Naive B cell (primary cell): ENCODE measurements around the gene CDADC1. TPM values are rescaled to one million over a fixed set of nuclear protein-coding genes. Genes with fewer than 3 reads are reported as not detected.
A peak's percentile ranks its signal among the peaks of the same experiment; 100 is the strongest.

ENCODE experiments used
- ATAC-seq, 2 donors: fragments of 150-1000 bp; cut with Tn5 transposase; 2 replicates each; pipeline ENCODE4 v1.10.0; 2021; ENCODE audit warnings: low read depth in 2 of 2, mild to moderate bottlenecking in 2 of 2, moderate library complexity in 2 of 2
- DNase-seq: peaks from one replicate; pipeline ENCODE4 v3.0.0; 2022
- H3K27ac Mint-ChIP-seq, 6 donors: one replicate each; pipeline ENCODE4 v1.8.0; 2020 to 2022; ENCODE audit warnings: mild to moderate bottlenecking in 6 of 6, mixed read lengths in 6 of 6, moderate library complexity in 5 of 6, inconsistent platforms in 2 of 6
- H3K27me3 Mint-ChIP-seq, 3 donors: one replicate each; pipeline ENCODE4 v1.8.0; 2021 to 2022; ENCODE audit warnings: mixed read lengths in 3 of 3, mild to moderate bottlenecking in 1 of 3
- H3K36me3 Mint-ChIP-seq, 2 donors: one replicate each; pipeline ENCODE4 v1.8.0; 2020 to 2022; ENCODE audit warnings: mixed read lengths in 2 of 2, inconsistent platforms in 1 of 2, mild to moderate bottlenecking in 1 of 2
- H3K4me1 Mint-ChIP-seq, 3 donors: one replicate each; pipeline ENCODE4 v1.8.0; 2020 to 2022; ENCODE audit warnings: mixed read lengths in 3 of 3, inconsistent platforms in 1 of 3, mild to moderate bottlenecking in 1 of 3, moderate library complexity in 1 of 3
- H3K4me3 Mint-ChIP-seq, 8 donors: one replicate each; pipeline ENCODE4 v1.8.0; 2020 to 2022; ENCODE audit warnings: mild to moderate bottlenecking in 8 of 8, mixed read lengths in 8 of 8, moderate library complexity in 8 of 8, inconsistent platforms in 2 of 8
- H3K9me3 Mint-ChIP-seq, 7 donors: one replicate each; pipeline ENCODE4 v1.8.0; 2020 to 2022; ENCODE audit warnings: mixed read lengths in 7 of 7, mild to moderate bottlenecking in 5 of 7, inconsistent platforms in 2 of 7, moderate library complexity in 1 of 7
- polyA plus RNA-seq, 6 donors: library from polyadenylated mRNA; unstranded; fragments of 300-500 nt; fragmentation: Illumina TruSeq; gene quantifications; one replicate each; pipeline ENCODE4 v1.2.3, GENCODE V29; 2021; ENCODE audit warnings: low read depth in 6 of 6

CDADC1 gene
- polyA plus RNA-seq, 6 donors from 2014 or later: 1.8 to 8.0 (median 6.0) TPM

DNA sequence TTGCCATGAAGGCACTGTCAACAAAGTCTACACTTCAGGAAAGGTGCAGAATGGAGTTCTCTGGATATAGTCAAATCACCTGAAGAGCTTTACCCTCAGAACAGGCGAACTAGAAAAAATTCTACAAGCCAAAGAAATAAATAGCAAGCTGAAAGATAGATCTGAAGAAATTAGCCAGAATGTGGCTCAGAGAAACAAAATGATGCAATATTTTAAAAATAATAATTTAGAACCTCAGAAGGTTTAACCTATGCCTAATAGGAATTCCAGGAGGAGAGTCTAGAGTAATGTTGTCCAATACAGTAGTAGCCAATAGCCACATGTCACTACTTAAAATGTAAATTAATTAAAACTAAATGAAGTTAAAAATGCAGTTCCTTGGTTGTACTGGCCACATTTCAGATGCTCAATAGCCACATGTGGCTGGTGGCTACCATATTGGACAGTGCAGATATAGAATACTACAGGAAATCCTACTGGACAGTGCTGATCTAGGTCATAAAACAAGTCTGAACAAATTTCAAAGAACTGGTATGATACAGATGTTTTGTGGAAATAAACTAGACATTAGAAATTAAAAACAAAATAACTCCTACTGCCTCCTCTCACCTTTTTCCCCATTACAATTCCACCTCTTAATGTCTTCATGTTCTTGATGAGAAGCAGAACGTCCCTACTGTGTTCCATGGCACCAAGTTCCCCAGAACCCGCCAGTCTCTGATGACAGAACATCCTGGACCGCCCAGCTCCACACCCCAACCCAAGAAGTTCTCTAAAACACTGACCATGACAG lies 679 bp upstream of the CDADC1 start:
- Mint-ChIP-seq H3K27me3 (peaks cover 0 to 7% (median 7%) of the 10 kb centered on the region in 3 donors), H3K27ac (peak overlapping the region; percentile 94 to 99 (median 98)), H3K4me1 (peaks cover 17 to 27% (median 21%) of the 10 kb centered on the region in 3 donors), H3K36me3 (no peaks in the 10 kb centered on the region), H3K9me3 (peaks cover 0 to 3% (median 0%) of the 10 kb centered on the region in 7 donors), H3K4me3 (peak overlapping the region; percentile 97 to 100 (median 98))
- DNase-seq (no peak), ATAC-seq (peak; percentile 25 to 26)

DNA sequence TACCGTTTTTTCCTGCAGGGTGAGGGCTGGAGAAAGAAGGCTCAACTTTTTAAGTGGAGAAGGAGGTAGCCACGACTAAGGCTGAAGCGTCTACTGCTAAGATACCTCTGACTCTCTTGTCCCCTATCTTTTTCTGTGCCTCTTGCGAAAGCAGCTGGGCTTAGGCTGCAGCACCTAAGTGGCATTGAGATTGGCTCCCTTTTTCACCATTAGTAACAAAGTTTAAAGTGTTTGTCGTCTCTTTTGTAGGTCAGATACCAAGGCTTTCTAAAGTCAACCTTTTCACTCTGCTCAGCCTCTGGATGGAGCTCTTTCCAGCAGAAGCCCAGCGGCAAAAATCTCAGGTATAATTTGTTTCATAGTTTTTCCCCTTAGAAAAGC lies 887 bp downstream of the CDADC1 start:
- Mint-ChIP-seq H3K27me3 (peaks cover 0 to 7% (median 4%) of the 10 kb centered on the region in 3 donors), H3K36me3 (peaks cover 0 to 3% of the 10 kb centered on the region in 2 donors), H3K27ac (peak overlapping the region; percentile 94 to 99 (median 98)), H3K9me3 (no peaks in the 10 kb centered on the region), H3K4me3 (peak overlapping the region; percentile 97 to 100 (median 98)), H3K4me1 (peaks cover 17 to 30% (median 21%) of the 10 kb centered on the region in 3 donors)
- DNase-seq (peak; percentile 17), ATAC-seq (peak in 1 of 2 donors; percentile 1)

DNA sequence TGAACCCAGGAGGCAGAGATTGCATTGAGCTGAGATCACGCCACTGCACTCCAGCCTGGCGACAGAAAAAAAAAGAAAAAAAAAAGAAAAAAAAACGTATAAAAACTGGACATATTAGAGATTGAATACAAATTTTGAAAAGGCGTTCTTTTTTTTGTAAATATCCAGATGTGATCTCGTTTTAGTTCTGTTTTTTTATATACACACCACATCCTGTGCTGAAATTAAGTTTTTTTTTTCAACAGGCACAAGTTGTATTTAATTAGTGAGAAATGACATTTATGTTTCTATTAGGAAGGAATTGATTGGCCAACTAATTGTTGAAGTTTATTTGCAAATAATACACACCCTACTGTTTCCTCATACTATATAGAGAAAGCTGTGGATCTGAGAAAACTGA lies 3.6 kb downstream of the CDADC1 start:
- H3K9me3 Mint-ChIP-seq: no peaks in the 10 kb centered on the region
- H3K27ac Mint-ChIP-seq: no peak overlapping the region
- DNase-seq: no peak
- H3K4me1 Mint-ChIP-seq: peaks cover 17 to 35% (median 21%) of the 10 kb centered on the region in 3 donors
- H3K4me3 Mint-ChIP-seq: no peak overlapping the region
- no peaks in the 10 kb centered on the region for H3K27me3 Mint-ChIP-seq
- no peak for ATAC-seq
- peaks cover 0 to 3% of the 10 kb centered on the region in 2 donors for H3K36me3 Mint-ChIP-seq

DNA sequence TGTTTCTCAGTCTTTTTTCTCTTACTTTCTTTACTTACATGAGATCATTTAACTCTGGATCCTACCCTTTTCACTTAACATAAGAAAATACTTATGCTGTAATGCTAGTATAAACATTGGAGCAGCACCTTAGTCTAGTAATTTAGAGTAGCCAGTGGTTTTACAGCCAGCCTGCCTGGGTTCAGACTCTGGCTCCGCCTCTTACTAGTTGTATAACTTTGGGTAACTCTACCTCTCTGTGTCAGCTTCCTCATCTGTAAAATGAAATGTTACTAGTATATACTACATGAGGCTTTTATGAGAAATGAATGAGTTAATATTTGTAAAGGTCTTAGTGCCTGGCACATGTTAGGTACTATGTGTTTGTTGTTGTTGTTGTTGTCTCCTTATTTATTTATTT lies 5.6 kb downstream of the CDADC1 start:
- H3K27me3 Mint-ChIP-seq: no peaks in the 10 kb centered on the region
- no peaks in the 10 kb centered on the region for H3K9me3 Mint-ChIP-seq
- DNase-seq: no peak
- peaks cover 10 to 36% (median 14%) of the 10 kb centered on the region in 3 donors for H3K4me1 Mint-ChIP-seq
- H3K27ac Mint-ChIP-seq: peak overlapping the region in 2 of 6 donors; percentile 18 to 19
- ATAC-seq: no peak
- peaks cover 0 to 3% of the 10 kb centered on the region in 2 donors for H3K36me3 Mint-ChIP-seq
- no peak overlapping the region for H3K4me3 Mint-ChIP-seq

DNA sequence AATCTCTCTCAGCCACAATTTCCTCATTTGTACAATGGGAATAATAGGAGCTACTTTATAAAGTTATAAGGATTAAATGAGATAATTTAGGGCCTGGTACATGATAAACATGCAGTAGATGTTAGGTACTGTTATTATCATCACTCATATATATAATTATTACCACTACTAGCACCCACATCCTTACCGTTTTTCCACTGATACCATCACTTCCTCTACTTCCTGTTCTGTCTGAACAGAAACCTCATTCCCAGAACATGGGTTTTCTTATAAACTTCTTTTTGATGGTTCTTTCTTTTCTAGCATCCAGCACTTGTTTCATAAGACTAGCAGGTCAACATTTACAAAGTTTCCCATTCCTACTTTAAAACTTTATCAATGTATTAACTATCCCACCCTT lies 6.3 kb downstream of the CDADC1 start:
- Mint-ChIP-seq H3K4me1 (peaks cover 4 to 32% (median 9%) of the 10 kb centered on the region in 3 donors), H3K36me3 (peaks cover 0 to 3% of the 10 kb centered on the region in 2 donors), H3K27ac (peak overlapping the region in 1 of 6 donors; percentile 10), H3K9me3 (no peaks in the 10 kb centered on the region), H3K4me3 (no peak overlapping the region), H3K27me3 (no peaks in the 10 kb centered on the region)
- ATAC-seq (no peak), DNase-seq (no peak)

DNA sequence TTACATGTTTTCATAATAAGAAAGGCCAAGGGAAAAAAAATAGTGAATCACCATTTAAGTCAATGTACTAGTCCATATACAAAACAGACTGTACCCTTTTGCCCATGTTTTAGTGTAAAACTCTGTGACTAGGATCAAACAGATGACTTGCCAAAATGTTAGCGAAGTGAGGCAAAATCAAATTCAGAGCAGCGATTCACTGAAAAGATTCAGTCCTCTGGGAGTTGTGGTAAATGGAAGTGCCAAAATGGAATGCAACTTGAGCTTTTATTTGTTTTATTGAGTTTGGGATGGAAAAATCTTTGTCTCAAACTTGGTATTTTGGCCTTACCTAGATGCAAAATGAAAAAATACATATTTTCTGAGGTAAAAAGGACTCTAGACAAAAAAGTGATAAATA lies 9.1 kb downstream of the CDADC1 start:
- Mint-ChIP-seq H3K4me3 (peak overlapping the region in 4 of 8 donors; percentile 29 to 89 (median 82)), H3K36me3 (peaks cover 14 to 16% of the 10 kb centered on the region in 2 donors), H3K27ac (peak overlapping the region in 1 of 6 donors; percentile 67), H3K27me3 (no peaks in the 10 kb centered on the region), H3K4me1 (peaks cover 0 to 26% (median 6%) of the 10 kb centered on the region in 3 donors), H3K9me3 (no peaks in the 10 kb centered on the region)
- ATAC-seq (no peak), DNase-seq (no peak)

DNA sequence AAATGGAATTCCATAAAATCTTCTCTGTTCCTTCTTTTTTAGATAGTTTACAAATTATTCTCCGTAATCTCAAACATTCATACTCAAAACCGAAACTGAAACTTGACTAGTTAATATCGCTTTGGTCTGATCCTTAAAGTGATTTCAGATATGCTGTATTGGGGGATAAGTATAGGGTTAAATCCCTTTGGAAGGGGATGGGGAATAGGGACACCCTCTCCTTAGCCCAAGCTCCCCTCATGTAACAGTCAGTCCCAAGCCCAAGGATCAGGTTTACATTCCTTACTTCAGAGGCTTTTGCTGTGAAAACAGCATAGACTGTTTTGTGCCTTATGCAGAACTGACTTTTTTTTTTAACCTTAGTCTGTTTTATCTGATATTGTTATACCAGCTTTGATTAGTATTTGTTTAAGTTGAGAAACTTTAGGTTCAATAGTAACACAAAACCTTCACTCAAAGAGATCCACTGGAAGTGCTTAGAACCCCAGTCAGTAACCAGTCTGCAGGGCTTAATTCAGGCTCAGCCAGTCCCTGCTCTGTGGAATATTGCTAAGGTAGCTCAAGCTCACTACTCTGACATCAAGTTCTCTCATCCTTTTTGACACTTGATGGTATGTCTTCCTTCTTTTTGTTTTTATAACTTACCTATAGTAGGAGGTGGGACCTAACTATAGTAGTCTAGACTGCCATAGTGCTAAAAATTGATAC lies 10.5 kb downstream of the CDADC1 start:
- H3K27me3 Mint-ChIP-seq: no peaks in the 10 kb centered on the region
- H3K9me3 Mint-ChIP-seq: no peaks in the 10 kb centered on the region
- peak overlapping the region; percentile 9 to 88 (median 37) for H3K27ac Mint-ChIP-seq
- DNase-seq: peak; percentile 4
- H3K4me3 Mint-ChIP-seq: peak overlapping the region; percentile 74 to 94 (median 84)
- H3K4me1 Mint-ChIP-seq: peaks cover 0 to 21% (median 6%) of the 10 kb centered on the region in 3 donors
- H3K36me3 Mint-ChIP-seq: peaks cover 13 to 14% of the 10 kb centered on the region in 2 donors
- ATAC-seq: peak; percentile 30 to 33

DNA sequence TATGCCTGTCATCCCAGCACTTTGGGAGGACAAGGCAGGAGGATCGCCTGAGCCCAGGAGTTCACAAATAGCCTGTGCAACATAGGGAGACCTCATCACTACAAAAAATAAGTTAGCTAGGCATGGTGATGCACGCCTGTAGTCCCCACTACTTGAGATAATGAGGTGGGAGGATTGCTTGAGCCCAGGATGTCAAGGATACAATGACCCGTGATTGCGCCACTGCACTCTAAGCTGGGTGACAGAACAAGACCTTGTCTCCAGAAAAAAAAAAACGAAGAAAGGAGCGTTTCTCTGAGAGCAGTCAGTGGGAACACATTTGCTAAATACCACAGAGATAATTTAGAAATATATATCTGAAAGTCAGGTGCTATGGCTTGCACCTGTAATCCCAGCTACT lies 11.9 kb downstream of the CDADC1 start:
- H3K27me3 Mint-ChIP-seq: no peaks in the 10 kb centered on the region
- DNase-seq: no peak
- H3K4me3 Mint-ChIP-seq: peak overlapping the region in 2 of 8 donors; percentile 6 to 28
- no peaks in the 10 kb centered on the region for H3K9me3 Mint-ChIP-seq
- no peak for ATAC-seq
- no peak overlapping the region for H3K27ac Mint-ChIP-seq
- H3K36me3 Mint-ChIP-seq: peaks cover 13 to 14% of the 10 kb centered on the region in 2 donors
- H3K4me1 Mint-ChIP-seq: peaks cover 0 to 16% (median 6%) of the 10 kb centered on the region in 3 donors

DNA sequence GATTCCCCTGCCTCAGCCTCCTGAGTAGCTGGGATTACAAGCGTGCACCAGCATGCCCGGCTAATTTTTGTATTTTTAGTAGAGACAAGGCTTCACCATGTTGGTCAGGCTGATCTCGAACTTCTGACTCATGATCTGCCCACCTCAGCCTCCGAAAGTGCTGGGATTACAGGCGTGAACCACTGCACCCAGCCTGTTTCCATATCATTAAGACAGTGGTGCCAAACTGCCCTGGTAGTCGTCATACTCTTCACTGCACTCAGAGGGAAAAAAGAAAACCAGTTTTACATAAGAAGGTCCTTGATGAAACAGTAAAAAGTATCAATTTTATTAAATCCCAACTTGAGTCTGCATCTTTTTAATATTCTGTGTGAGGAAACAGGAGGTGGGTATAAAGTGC lies 14.9 kb downstream of the CDADC1 start:
- ATAC-seq: no peak
- Mint-ChIP-seq H3K27me3 (no peaks in the 10 kb centered on the region), H3K27ac (no peak overlapping the region), H3K36me3 (peaks cover 16 to 19% of the 10 kb centered on the region in 2 donors), H3K4me3 (no peak overlapping the region), H3K4me1 (peaks cover 0 to 10% (median 6%) of the 10 kb centered on the region in 3 donors), H3K9me3 (no peaks in the 10 kb centered on the region)
- DNase-seq: no peak

DNA sequence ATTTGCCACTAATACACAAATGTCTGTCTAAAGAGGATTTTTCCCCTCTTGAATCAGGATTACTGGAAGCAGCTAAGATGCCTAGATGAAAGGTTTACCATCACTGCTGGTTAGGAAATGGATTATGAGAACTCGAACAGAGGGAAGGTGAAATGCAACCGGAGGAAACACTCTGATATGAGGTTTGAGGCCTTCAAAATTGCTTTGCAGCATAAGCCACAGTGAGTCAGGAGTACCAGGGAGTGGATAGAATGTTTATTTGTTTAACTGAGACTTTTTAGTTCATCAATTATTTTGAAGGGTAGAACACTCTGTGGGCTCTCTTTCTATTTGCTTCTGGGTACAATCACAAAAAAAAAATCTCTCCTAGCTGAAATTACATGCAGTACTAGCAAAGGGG lies 18.1 kb downstream of the CDADC1 start:
- peaks cover 19% of the 10 kb centered on the region in 2 donors for H3K36me3 Mint-ChIP-seq
- H3K27ac Mint-ChIP-seq: no peak overlapping the region

DNA sequence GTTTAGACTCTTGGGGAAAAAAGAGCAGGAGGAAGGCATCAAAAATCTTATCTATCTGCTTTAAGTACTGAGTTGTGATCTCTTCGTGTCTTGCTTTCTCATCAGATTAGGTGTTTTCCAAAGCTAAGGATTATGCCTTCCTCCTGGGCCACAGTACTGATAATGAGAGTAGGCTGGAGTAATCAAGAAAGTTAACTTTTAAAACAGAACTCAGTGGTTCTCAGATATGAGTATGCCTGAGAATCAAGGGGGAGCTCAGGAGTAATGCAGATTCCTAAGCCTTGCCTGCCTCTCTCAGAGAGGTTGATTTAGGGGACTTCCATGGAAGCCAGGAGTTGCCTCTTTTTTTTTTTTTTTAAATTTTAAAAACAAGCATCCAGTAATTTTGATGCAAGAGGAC lies 23.5 kb downstream of the CDADC1 start:
- Mint-ChIP-seq H3K9me3 (no peaks in the 10 kb centered on the region), H3K4me3 (no peak overlapping the region), H3K36me3 (peaks cover 9 to 13% of the 10 kb centered on the region in 2 donors), H3K4me1 (no peaks in the 10 kb centered on the region), H3K27ac (peak overlapping the region in 1 of 6 donors; percentile 59), H3K27me3 (no peaks in the 10 kb centered on the region)
- ATAC-seq (no peak), DNase-seq (no peak)

More for the DNA sequence above, 18.1 kb downstream of the CDADC1 start:
- Mint-ChIP-seq H3K4me3 (no peak overlapping the region), H3K27me3 (no peaks in the 10 kb centered on the region), H3K4me1 (no peaks in the 10 kb centered on the region), H3K9me3 (no peaks in the 10 kb centered on the region)
- DNase-seq (no peak), ATAC-seq (no peak)

DNA sequence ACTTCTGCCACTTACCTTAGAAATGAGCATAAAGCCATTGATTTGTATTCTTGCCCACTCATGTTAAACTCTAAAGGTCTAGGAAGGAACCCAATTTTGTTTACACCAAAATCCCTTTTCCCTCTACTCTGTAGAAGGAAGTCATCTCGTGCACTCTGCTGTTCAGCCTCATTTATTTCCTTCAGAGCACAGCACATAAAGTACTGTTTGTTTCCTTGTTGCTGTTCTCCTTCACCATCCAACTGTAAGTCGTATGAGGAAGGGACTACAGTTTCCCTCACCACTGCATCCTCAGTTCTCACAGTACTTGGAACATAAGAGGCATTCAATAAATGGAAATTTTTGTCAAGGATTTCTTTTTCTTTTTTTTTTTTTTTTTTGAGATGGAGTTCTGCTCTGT lies 24.6 kb downstream of the CDADC1 start:
- H3K4me3 Mint-ChIP-seq: no peak overlapping the region
- peaks cover 8 to 9% of the 10 kb centered on the region in 2 donors for H3K36me3 Mint-ChIP-seq
- DNase-seq: no peak
- no peak for ATAC-seq
- H3K27me3 Mint-ChIP-seq: no peaks in the 10 kb centered on the region
- H3K4me1 Mint-ChIP-seq: no peaks in the 10 kb centered on the region
- no peak overlapping the region for H3K27ac Mint-ChIP-seq
- no peaks in the 10 kb centered on the region for H3K9me3 Mint-ChIP-seq

DNA sequence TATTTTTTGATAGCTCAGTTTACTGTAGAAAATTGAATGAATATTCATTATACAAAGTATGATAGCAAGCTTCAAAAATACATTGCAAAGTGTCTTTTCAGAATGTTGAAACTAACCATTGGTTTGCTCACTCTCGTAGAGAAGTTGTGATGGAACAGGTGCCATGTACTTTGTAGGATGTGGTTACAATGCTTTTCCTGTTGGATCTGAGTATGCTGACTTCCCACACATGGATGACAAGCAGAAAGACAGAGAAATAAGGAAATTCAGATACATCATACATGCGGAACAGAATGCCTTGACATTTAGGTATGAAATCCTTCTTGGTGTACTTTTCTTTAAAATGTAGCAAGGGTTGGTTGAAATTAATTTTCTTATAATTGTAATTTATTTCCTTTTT lies 30.5 kb downstream of the CDADC1 start:
- DNase-seq: no peak
- no peaks in the 10 kb centered on the region for H3K9me3 Mint-ChIP-seq
- no peak overlapping the region for H3K27ac Mint-ChIP-seq
- no peaks in the 10 kb centered on the region for H3K27me3 Mint-ChIP-seq
- H3K4me1 Mint-ChIP-seq: no peaks in the 10 kb centered on the region
- H3K36me3 Mint-ChIP-seq: no peaks in the 10 kb centered on the region
- no peak overlapping the region for H3K4me3 Mint-ChIP-seq
- no peak for ATAC-seq
